ES-I3 (cell line): ENCODE data around the gene PLEKHG1.

ENCODE experiments used
- H3K36me3 ChIP-seq: 2 replicates; pipeline ENCODE4 v1.6.1; 2013; ENCODE audit warnings: mild to moderate bottlenecking, low read length, control low read depth, moderate library complexity; ENCODE audit not compliant: insufficient read depth
- H3K4me1 ChIP-seq: 2 replicates; pipeline ENCODE4 v1.6.1; 2013; ENCODE audit warnings: mild to moderate bottlenecking, control low read depth, low read length; ENCODE audit not compliant: insufficient read depth
- H3K9ac ChIP-seq: 2 replicates; pipeline ENCODE4 v1.6.1; 2013; ENCODE audit warnings: low read depth, mild to moderate bottlenecking, low read length, moderate library complexity
- H3K9me3 ChIP-seq: 2 replicates; pipeline ENCODE4 v1.6.1; 2013; ENCODE audit warnings: mild to moderate bottlenecking, low read length, moderate library complexity; ENCODE audit not compliant: control insufficient read depth, insufficient read depth

PLEKHG1 gene

GRCh38 chr6:150619275-150619674, 19.6 kb downstream of the PLEKHG1 start:
- Histone ChIP-seq H3K9ac (no peak overlapping the region), H3K4me1 (no peaks in the 10 kb centered on the region), H3K9me3 (no peaks in the 10 kb centered on the region), H3K36me3 (no peaks in the 10 kb centered on the region)

DNA sequence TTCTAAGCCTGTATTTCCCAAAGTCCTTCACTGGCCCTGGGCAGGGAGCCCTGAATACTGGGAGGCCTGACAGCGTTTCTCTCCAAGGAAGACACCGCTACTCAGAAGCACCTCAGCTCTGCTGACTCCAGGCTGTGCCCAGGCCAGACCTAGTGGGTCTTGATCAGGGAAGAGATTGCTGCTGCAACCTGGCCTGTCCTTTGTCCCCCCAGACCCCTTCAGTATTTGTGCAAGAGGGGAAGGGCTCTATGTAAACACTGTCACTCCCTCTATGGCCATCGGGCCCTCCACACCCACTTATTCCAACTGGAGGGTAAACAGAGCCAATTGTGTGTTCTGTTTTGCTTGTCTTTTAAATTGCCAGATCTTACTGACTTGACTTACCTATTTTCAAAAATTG, 20.6 kb downstream of the PLEKHG1 start:
- no peak overlapping the region for H3K9ac ChIP-seq
- no peaks in the 10 kb centered on the region for H3K9me3 ChIP-seq
- no peaks in the 10 kb centered on the region for H3K36me3 ChIP-seq
- H3K4me1 ChIP-seq, result no peaks in the 10 kb centered on the region

DNA sequence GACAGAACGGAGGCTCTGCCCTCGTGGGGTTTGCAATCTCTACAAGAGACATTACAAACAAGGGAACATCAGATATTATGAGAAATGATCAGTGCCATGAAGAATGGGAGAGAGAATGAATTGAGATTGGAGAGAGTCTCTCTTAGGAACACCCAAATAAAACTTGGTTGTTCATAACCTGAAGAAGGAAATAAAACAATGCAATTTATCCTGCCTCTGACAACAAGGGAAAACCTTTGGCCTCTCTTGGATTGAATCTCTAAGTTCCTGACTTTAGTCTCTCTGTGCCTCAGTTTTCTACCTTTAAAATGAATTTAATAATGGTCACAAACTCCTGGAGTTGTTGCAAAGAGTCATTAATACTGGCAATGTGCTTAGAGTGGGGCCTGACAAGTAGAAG, 21.1 kb downstream of the PLEKHG1 start:
- H3K9ac ChIP-seq, result no peak overlapping the region
- H3K4me1 ChIP-seq, result no peaks in the 10 kb centered on the region
- no peaks in the 10 kb centered on the region for H3K36me3 ChIP-seq
- no peaks in the 10 kb centered on the region for H3K9me3 ChIP-seq

- Histone ChIP-seq H3K36me3 (no peaks in the 10 kb centered on the region), H3K9me3 (no peaks in the 10 kb centered on the region), H3K4me1 (no peaks in the 10 kb centered on the region), H3K9ac (no peak overlapping the region)
These were observed 22.8 kb downstream of the PLEKHG1 start for GRCh38 chr6:150622476-150622875.

- no peaks in the 10 kb centered on the region for H3K36me3 ChIP-seq
- H3K9me3 ChIP-seq, result no peaks in the 10 kb centered on the region
- H3K4me1 ChIP-seq, result no peaks in the 10 kb centered on the region
- H3K9ac ChIP-seq, result no peak overlapping the region
These were observed 23.5 kb downstream of the PLEKHG1 start for GRCh38 chr6:150622941-150623874.

DNA sequence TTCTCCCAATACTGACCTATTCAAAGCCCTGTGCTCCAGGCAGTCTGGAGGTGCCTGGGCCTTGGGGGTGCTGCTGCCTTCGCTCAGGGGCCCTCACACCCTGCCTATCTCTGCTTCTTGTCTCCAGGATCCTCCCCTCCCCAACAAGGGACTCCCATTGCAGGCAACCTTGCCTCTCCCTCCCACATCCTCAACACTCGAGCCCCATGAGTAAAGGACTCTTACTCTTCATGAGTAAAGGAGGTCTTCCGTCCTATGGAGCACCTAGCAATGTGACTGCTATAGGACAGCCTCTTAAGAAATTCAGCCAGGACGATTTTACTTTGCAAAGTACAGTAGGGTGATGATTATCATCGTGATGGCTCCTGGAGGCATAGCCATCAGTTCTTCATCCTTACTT, 24.5 kb downstream of the PLEKHG1 start:
- Histone ChIP-seq H3K36me3 (no peaks in the 10 kb centered on the region), H3K4me1 (no peaks in the 10 kb centered on the region), H3K9me3 (no peaks in the 10 kb centered on the region), H3K9ac (no peak overlapping the region)

DNA sequence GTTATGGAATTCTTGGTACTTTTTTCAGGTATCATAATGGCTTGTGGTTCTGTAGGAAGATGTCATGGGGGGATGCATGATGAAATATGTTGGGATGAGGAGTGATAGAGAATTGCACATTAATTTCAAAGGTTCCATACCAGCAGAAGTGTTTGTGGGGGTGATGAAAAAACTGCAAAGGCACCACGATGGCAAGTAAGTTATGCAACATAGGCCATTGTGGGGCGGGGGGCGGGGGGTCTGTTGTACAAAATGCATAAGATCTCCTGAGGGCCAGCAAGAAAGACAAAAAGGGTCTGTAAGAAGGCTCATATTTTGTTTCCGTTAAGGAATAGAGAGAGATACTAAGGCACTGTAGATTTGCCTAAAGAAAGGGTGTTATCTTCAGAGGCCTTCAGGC, 26.2 kb downstream of the PLEKHG1 start:
- Histone ChIP-seq H3K9me3 (no peaks in the 10 kb centered on the region), H3K9ac (no peak overlapping the region), H3K4me1 (no peaks in the 10 kb centered on the region), H3K36me3 (no peaks in the 10 kb centered on the region)

GRCh38 chr6:150627154-150627553, 27.5 kb downstream of the PLEKHG1 start:
- no peaks in the 10 kb centered on the region for H3K4me1 ChIP-seq

GRCh38 chr6:150627585-150628025, 27.9 kb downstream of the PLEKHG1 start:
- no peaks in the 10 kb centered on the region for H3K9me3 ChIP-seq
- no peak overlapping the region for H3K9ac ChIP-seq
- no peaks in the 10 kb centered on the region for H3K4me1 ChIP-seq
- H3K36me3 ChIP-seq, result no peaks in the 10 kb centered on the region

More at GRCh38 chr6:150627154-150627553, 27.5 kb downstream of the PLEKHG1 start:
- no peaks in the 10 kb centered on the region for H3K9me3 ChIP-seq
- no peak overlapping the region for H3K9ac ChIP-seq
- no peaks in the 10 kb centered on the region for H3K36me3 ChIP-seq

- Histone ChIP-seq H3K9me3 (no peaks in the 10 kb centered on the region), H3K4me1 (no peaks in the 10 kb centered on the region), H3K36me3 (no peaks in the 10 kb centered on the region), H3K9ac (no peak overlapping the region)
These were observed 29.2 kb downstream of the PLEKHG1 start for GRCh38 chr6:150628908-150629307.

DNA sequence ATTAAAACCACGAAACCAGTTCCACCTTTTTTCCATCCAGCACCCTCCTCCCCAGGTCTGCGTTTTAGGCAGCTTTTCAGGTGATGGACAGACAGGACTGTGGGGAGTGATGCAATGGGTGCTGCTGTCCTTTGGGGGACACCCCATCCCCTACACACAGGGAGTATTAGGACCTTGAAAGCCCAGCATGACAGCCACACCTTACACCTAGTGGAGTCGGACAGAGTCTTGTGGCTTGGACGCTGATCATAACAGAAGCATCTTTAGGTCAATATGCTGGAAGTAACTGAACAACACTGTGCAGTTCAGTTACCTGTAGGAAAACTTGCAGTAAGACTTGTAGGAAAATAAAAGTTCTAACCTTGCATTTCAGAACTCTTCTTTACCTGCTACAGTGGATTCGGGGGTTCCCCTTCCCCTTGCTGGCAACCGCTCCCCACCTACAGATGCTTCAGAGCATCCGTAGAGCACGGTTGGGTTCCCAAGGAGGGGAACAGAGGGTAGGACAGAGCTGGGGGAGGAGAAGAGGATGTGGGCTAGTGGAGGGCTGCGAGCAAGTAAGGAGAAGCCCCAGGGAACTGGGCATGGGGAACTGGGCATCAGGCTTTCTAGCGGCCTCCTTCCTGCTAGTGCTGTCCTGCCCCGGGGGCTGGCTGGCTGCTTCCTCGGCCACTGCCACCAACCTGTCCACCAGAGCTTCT, 31.7 kb downstream of the PLEKHG1 start:
- no peaks in the 10 kb centered on the region for H3K4me1 ChIP-seq
- H3K9ac ChIP-seq, result no peak overlapping the region
- no peaks in the 10 kb centered on the region for H3K36me3 ChIP-seq
- H3K9me3 ChIP-seq, result no peaks in the 10 kb centered on the region

GRCh38 chr6:150631984-150632642, 32.4 kb downstream of the PLEKHG1 start:
- Histone ChIP-seq H3K9ac (no peak overlapping the region), H3K4me1 (no peaks in the 10 kb centered on the region), H3K36me3 (no peaks in the 10 kb centered on the region), H3K9me3 (no peaks in the 10 kb centered on the region)

DNA sequence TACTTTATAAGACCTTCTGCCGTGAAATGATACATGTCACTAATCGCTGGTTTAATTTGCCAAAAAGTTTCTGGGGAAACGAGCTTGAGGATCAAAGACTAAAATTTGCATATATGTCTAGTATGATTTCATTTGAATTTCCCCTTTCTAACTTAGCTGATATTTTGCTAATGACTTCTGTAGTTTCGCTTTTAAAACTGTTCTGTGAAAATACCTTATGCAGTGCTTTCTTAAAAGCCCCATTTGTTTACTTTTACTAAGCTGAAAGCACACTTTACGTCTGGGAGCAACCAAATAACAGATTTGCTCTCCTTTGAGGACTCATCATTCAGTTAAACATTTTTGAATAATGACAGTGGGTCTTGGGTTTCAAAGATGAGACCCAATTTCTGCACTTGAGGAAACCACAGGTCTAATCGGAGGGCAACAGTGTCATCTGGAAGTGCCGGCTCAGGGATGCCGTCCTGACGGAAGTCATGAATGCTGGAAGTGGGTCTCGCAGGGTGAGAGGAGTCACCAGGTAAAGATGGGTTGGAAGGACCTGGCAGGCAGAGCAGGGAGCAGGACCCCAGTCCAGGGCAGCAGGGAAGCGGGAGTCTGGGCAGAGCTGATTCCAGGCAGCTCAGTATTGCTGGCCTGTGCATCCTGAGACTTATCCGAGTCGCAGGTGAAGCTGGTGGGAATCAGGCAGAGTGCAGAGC, 33.2 kb downstream of the PLEKHG1 start:
- Histone ChIP-seq H3K9me3 (no peaks in the 10 kb centered on the region), H3K4me1 (no peaks in the 10 kb centered on the region), H3K9ac (no peak overlapping the region), H3K36me3 (no peaks in the 10 kb centered on the region)

DNA sequence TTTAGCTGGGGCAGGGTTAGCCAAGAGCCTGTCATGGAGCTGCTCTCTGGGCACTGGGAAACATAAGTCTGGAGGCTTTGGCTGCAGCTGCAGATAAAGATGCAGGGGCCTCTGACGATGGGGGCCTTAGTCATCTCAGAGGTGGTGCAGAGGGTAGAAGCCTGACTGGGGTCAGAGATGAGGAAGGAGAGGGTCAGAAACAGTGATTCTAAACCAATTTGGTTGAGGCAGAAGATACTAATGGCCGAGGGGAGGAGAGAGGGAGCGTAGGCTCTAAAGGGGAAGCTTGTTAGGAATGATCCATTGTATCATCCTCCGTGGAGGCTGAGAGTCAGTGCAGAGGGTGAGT, 33.8 kb downstream of the PLEKHG1 start:
- Histone ChIP-seq H3K9ac (no peak overlapping the region), H3K36me3 (no peaks in the 10 kb centered on the region), H3K4me1 (no peaks in the 10 kb centered on the region), H3K9me3 (no peaks in the 10 kb centered on the region)
